Pons (tissue), 1 donor: ENCODE results near the gene B3GAT3.
A peak's percentile ranks its signal among the peaks of the same experiment; 100 is the strongest.
"Not testable (repeated sequence)": the region's sequence is repeated elsewhere in the genome, so short reads cannot be mapped to it uniquely, and the experiment has no call there.

Experiments used
- DNase-seq: peaks from one replicate; pipeline ENCODE4 v3.0.0-alpha.2; 2016; ENCODE audit warnings: low spot score

The B3GAT3 gene

DNA sequence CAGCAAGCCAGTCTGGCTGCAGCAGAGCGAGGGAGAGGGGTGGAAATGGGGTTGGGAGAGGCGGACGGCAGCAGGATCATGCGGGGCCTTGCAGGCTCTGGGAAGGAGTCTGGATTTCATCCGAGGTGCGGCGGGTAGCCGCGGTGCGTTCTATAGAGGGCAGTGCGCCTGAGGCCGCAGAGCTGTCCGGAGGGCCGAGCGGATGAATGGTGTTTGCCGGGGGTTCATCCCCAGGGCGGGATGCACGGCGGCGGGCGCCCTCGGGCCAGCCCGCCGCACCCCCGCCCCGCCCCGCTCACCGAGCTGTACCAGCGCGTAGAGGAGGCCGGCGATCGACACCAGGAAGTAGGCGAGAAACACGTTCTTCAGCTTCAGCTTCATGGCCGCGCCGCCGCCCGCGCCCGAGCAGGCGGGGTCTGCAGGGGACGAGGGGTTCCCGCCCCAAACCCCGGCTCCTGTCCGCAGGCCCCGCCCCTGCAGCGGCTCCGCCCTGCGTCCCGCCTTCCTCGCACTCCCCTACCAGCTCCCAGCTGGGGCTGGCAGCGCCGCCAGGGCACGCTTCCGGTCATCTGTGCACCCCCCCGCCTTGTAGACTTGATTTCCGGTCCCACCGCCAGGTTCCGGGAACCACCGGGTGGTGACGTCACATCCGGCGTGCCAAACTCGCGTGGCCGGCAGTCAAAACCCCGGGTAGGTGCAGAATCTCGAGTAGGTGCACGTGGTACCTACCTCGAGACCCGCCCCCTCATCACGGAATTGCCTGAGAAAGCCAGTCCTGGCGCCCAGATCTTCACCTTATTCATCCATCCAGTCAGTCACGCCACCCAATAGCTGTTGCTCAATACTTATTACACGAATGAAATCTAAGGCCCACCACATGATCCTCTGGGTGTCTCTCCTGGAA, at the start of gene B3GAT3:
TSS of gene B3GAT3 (minus strand) at position 420 of the 904 bp plus-strand sequence. CDS start at position 381, 39 bp downstream.
- peak; percentile 98 for DNase-seq

- DNase-seq, result no peak
Measured at GRCh38 chr11:62671236-62671607, 49.4 kb upstream of the B3GAT3 start.

DNA sequence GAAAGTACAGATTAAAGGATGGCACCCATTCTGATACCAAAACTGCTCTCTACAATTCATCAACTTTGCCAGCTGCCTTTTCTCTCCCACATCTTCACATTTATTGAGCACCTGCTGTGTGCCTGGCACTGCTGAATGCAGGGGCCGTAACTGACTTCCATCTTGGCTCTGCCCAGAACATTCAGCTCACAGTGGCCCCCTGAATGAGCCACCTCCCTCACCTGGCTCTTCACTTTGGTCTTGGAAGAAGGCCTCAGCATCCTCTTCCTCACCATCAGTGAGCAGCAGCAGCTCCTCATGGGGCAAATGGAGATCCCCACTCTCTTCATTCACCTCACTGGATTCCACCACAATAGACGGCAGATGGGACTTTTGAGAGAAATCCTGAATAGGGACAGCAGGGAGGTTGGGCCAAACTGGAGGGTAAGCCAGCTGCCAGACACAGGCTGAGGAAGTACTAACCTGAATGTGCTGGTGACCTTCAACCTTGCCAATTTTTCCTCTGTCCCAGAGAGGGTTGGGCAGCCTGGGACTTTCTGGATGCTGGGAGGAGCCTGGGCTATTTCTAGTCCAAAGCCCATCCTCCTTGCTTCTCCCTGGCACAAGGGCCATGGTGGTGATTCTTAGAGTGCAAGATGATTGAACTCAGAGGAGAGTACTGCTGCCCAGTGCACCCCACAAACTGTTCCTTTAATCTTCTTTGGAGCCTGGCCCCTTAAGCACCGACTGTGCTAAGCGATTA, 47.8 kb upstream of the B3GAT3 start:
- DNase-seq, result no peak

- no peak for DNase-seq
Measured at GRCh38 chr11:62667460-62667859, 45.7 kb upstream of the B3GAT3 start.

GRCh38 chr11:62666259-62666926, 44.6 kb upstream of the B3GAT3 start:
- DNase-seq, result no peak

DNA sequence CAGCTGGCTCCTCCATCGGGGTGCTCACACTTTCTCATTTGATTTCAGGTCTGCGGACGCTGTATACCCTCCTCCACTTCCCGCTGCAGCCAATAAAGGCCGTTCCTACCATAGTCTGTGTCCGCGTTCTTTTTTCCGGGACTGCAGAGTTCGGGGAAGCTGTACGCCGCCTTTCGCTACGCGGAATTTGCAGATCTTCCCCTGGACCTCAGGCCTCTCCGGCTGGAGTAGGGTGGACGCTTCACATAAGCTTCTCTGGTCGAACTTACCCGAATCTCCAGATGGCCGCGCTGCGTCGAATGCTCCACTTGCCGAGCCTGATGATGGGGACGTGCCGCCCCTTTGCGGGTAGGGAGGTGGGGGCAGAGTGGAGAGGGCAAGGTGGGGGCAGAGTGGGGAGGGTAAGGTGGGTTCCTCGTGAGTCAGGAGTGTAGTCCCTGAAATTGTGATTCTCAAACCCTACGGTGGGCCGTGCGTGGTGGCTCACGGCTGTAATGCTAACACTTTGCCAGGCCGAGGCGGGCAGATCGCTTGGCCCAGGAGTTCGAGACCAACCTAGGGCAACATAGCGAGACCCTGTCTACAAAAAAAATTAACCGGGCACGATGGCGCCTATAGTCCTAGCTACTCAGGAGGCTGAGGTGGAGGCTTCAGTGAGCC, 43.9 kb upstream of the B3GAT3 start:
- DNase-seq, result peak; percentile 25

DNA sequence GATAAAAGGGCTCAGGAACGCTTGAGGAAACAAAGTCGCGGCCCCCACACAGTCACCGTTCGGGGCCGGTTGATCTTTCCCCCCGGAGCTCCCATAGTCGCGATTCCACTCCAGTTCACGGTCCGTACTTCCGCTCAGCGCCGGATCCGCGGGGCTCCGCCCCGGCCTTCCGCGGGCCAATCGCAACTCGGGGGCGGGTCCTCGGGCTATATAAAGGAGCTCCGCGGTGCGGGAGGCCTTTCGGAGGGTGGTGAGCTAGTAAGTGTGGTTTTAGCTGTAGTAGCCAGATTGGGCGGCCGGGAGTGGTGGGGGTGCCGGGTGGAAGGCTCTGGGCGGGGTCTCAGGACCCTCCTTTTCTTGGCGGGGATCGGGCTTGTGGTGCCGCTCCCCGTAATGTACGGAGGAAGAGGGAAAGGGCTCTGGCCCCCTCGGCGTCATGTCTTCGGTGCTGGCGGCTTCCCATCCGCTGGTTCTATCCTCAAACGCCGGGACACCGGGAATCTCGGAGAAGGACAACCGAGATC, 43.4 kb upstream of the B3GAT3 start, which contains the start of the genes C11orf98 and CSKMT:
TSS of gene C11orf98 (minus strand) at position 136 of the 524 bp plus-strand sequence. CDS start at position 95, 41 bp downstream.
TSS of gene CSKMT (plus strand) at position 238 of the 524 bp plus-strand sequence. CDS start 568 bp downstream, outside the sequence.
- peak; percentile 92 for DNase-seq

GRCh38 chr11:62664405-62665074, 42.8 kb upstream of the B3GAT3 start:
- no peak for DNase-seq

DNA sequence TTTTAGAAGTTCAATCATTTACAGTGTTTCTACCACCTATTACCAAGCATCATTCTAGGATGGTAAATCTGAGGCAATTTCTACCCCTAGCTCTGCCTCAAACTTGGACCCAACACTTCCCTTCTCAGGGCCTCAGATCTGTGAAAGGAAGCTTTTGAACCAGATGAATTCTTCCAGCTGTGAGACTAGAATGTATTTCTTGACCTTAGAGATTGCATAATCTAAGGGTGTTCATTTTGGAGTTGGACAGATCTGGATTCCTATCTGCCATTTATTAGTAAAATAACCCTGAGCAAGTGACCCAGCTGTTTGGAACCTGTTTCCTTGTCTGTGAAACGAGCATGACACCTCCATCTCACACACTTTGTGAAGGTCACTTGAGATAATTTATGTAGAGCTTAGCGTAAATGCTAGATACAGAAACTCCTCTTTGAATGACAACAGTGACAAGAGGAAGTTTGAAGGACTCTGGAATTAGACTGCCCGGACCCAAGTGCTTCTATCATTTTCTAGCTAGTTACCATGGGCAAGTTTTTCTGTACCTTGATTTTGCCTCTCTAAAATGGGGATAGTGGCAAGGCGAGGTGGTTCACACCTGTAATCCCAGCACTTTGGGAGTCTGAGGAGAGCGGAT, 35.1 kb upstream of the B3GAT3 start:
- no peak for DNase-seq

- no peak for DNase-seq
Measured at GRCh38 chr11:62654297-62654696, 32.5 kb upstream of the B3GAT3 start.

- no peak for DNase-seq
Measured at GRCh38 chr11:62652161-62653006, 30.6 kb upstream of the B3GAT3 start.

DNA sequence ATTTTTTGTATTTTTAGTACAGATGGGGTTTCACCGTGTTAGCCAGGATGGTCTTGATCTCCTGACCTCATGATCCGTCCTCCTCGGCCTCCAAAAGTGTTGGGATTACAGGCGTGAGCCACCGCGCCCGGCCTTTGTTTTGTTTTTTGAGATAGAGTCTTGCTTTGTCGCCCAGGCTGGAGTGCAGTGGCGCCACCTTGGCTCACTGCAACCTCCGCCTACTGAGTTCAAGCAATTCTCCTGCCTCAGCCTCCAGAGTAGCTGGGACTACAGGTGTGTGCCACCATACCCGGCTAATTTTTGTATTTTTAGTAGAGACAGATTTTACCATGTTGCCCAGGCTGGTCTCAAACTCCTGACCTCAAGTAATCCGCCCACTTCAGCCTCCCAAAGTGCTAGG, 28.5 kb upstream of the B3GAT3 start:
- not testable (repeated sequence) for DNase-seq

GRCh38 chr11:62649486-62649885, 27.7 kb upstream of the B3GAT3 start:
- DNase-seq, result no peak

DNA sequence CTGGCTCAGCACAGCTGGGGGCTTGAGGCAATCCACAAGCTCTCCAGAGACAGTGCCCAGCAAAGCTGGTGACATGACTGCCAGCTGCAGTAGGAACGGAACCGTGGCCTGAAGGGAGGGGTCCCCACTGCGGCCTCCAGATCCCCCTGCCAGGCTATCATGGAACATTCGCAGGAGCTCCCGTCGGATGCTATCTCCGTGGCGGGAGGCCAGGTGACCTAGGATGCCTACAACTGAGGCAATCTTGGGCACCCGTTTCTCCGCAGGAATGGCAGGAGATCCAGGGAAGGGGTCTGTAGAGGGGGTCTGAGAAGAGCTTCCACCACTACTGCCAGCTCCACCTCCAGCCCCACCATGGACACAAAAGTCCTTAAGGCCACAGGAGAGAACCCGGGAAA, 27.2 kb upstream of the B3GAT3 start:
- no peak for DNase-seq

GRCh38 chr11:62648185-62648966, 26.6 kb upstream of the B3GAT3 start:
- DNase-seq, result no peak

DNA sequence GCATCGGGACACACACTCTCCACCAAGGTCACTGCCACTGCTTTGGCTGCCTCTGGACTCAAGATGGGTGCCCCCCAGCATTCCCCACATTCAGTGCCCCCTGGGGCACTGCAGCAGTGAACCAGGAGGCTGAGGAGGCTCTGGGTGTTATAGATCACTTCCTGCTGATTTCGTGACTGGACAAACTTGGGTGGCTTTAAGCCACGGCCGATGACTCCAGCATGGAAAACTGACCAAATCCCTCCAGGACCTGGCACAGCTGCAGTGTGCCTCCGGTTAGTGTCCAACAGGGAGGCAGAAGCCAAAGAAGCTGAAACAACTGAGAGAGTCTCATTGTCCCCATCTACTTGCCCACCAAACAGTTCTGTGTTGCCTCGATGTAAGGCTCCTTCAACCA, 25.8 kb upstream of the B3GAT3 start:
- no peak for DNase-seq

DNA sequence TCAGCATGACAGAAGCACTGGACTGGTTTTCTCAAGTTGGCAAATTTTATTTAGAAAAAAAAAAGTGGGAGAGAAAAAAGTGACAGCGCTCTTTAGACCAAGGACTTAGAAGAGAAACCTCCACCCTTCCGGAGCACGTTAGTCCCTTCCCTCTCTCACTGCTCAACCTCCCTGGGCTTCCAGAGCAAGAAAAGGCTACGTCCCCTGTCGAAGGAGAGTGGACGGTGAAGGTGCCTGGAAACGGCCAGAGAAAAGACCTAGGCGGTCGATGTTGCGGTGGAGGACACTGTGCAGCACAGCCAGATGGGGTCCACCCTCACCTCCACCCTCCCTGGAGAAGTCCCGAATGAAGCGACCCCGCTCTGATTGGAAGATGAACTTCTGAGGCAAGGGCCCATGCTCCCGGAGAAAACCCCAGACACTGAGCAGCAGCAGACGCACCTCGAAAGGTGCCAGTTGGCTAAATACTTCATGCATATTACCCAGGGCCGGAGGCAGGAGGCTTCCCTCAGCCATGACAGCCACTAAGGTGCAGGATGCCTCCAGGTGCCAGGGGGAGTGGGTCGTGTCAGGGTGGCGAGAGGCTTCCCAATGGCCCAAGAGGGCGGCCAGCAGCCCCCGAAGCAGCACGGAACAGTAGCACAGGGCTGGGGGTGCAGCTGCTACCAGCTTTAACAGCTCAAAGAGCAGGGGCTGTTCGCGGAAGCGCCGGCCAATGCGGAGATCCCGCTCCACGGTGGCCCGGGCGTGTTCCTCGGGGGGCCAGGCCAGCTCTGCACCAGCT, 25.2 kb upstream of the B3GAT3 start:
- no peak for DNase-seq
